OCI-LY7 (cell line): Measurements from ENCODE around the gene CMPK2. TPM values are rescaled to one million over a fixed set of nuclear protein-coding genes. Genes with fewer than 3 reads are reported as not detected.

Experiments
- BruUV-seq: library from RNA; stranded (reverse); fragments of 400-500 nt; replicated peaks from 2 replicates; lab custom pipeline; 2021; lab: Mats Ljungman, UMichigan
- CTCF ChIA-PET: fragments of 300-600 bp; sonication (Branson Sonifier 250); formaldehyde crosslinking; loops from one replicate; lab custom pipeline; 2022; ENCODE audit warnings: antibody characterized with exemption; ENCODE audit not compliant: unreplicated experiment; lab: Charles Lee
- POLR2A ChIA-PET: fragments of 300-600 bp; sonication (Branson Sonifier 250); formaldehyde crosslinking; loops from one replicate; lab custom pipeline; 2022; ENCODE audit warnings: antibody characterized with exemption; lab: Charles Lee
- DNase-seq: peaks from one replicate; pipeline ENCODE4 v3.0.0-alpha.2; 2015; ENCODE audit warnings: low spot score
- H2AFZ ChIP-seq: fragments of 200-600 bp; sonication (generic), shearing (Covaris generic); 2 replicates; pipeline ENCODE4 v1.6.1; 2014; ENCODE audit warnings: mild to moderate bottlenecking, antibody characterized with exemption, low read length, moderate library complexity
- H3K27ac ChIP-seq: fragments of 200-600 bp; sonication (generic); 2 replicates; pipeline ENCODE4 v1.5.1; 2014; ENCODE audit warnings: mixed run types, low read depth, mild to moderate bottlenecking, moderate library complexity, low read length, inconsistent platforms; ENCODE audit not compliant: poor library complexity, severe bottlenecking
- H3K36me3 ChIP-seq: fragments of 200-600 bp; sonication (generic); 2 replicates; pipeline ENCODE4 v1.6.1; 2014; ENCODE audit warnings: mild to moderate bottlenecking, antibody characterized with exemption, low read length, moderate library complexity, mixed read lengths; ENCODE audit not compliant: insufficient read depth
- H3K4me1 ChIP-seq: fragments of 200-600 bp; sonication (generic); 2 replicates; pipeline ENCODE4 v1.5.1; 2014; ENCODE audit warnings: mild to moderate bottlenecking, low read length; ENCODE audit not compliant: insufficient read depth, poor library complexity, severe bottlenecking
- H3K4me2 ChIP-seq: fragments of 200-600 bp; sonication (generic); 2 replicates; pipeline ENCODE4 v1.6.1; 2014; ENCODE audit warnings: mild to moderate bottlenecking, low read length
- H3K4me3 ChIP-seq: fragments of 200-600 bp; sonication (generic); 2 replicates; pipeline ENCODE4 v1.5.1; 2014; ENCODE audit warnings: mild to moderate bottlenecking, low read depth, low read length; ENCODE audit not compliant: poor library complexity, severe bottlenecking
- H3K79me2 ChIP-seq: fragments of 200-600 bp; sonication (generic); 2 replicates; pipeline ENCODE4 v1.6.1; 2016; ENCODE audit warnings: low read depth, mild to moderate bottlenecking, low read length, moderate library complexity, mixed read lengths; ENCODE audit not compliant: insufficient read depth
- H3K9me2 ChIP-seq: fragments of 200-600 bp; sonication (generic); 2 replicates; pipeline ENCODE4 v1.6.1; 2016; ENCODE audit warnings: mild to moderate bottlenecking, low read length, mixed read lengths; ENCODE audit not compliant: insufficient read depth
- H3K9me3 ChIP-seq: fragments of 200-600 bp; sonication (generic); 2 replicates; pipeline ENCODE4 v1.6.1; 2014; ENCODE audit warnings: mild to moderate bottlenecking, mixed run types, low read length, mixed read lengths
- H4K20me1 ChIP-seq: fragments of 200-600 bp; sonication (generic); 2 replicates; pipeline ENCODE4 v1.6.1; 2014; ENCODE audit warnings: mild to moderate bottlenecking, antibody characterized with exemption, low read length, moderate library complexity, mixed read lengths; ENCODE audit not compliant: insufficient read depth
- EZH2phosphoT487 ChIP-seq: fragments of 200-600 bp; sonication (generic); IDR thresholded peaks from 2 replicates; pipeline ENCODE4 v1.6.1; 2018; ENCODE audit warnings: low read depth, borderline replicate concordance, mild to moderate bottlenecking, mixed run types, antibody characterized with exemption, low read length, moderate library complexity, mixed read lengths
- intact Hi-C: fragments of 100-400 bp; cut with micrococcal nuclease; formaldehyde crosslinking; loops from one replicate; pipeline ENCODE4 v1.10.0; 2022; ENCODE audit not compliant: unreplicated experiment
- total RNA-seq, 2 experiments: library from RNA; depleted of rRNA in 1 of 2; stranded (reverse); fragments of >200 nt in 1 of 2; shearing (Covaris generic) in 1 of 2; gene quantifications; 2 replicates each; pipeline ENCODE4 v1.2.3, GENCODE V29; 2014 to 2022
- TF ChIP-seq, protein P1 (sequence below): fragments of 200-600 bp; sonication (generic); conservative IDR thresholded peaks from 2 replicates; pipeline ENCODE4 v1.5.1; 2014; ENCODE audit warnings: mild to moderate bottlenecking, antibody characterized with exemption, low read length, moderate library complexity, mixed read lengths

Gene CMPK2
- total RNA-seq, 2 experiments from 2014 or later = 0.99 TPM; not detected in 1

DNA sequence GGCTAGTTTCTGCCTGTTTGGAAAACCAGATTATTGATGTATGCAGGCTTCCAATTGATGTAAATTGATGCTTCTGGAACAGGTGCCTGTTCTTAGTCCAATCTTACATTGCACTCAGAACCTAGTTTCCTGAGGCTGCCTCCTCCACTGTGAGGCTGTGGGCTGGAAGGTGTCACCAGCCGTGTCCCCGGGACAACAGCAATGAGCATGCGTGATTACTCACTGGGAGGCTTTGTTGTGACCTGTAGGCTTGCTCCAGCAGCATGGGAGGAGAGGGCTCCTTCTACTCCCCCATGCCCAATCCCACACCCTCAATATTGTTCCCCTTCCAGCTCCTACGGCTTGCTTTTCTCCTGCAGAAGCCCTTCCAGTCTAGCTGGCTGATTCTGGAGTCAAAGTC, 23.0 kb upstream of the CMPK2 start:
- no TSS peak for BruUV-seq
- Histone ChIP-seq H3K4me1 (no peaks in the 10 kb centered on the region), H4K20me1 (no peaks in the 10 kb centered on the region), H3K79me2 (no peaks in the 10 kb centered on the region), H3K4me3 (no peak overlapping the region), H3K9me2 (no peaks in the 10 kb centered on the region), H3K9me3 (no peaks in the 10 kb centered on the region), H3K27ac (no peak overlapping the region), H2AFZ (no peak overlapping the region), H3K4me2 (no peak overlapping the region), H3K36me3 (no peaks in the 10 kb centered on the region)
- ChIA-PET CTCF (no interaction called here), POLR2A (no interaction called here)
- intact Hi-C loops = no loop called here
- TF ChIP-seq, protein P1, sequence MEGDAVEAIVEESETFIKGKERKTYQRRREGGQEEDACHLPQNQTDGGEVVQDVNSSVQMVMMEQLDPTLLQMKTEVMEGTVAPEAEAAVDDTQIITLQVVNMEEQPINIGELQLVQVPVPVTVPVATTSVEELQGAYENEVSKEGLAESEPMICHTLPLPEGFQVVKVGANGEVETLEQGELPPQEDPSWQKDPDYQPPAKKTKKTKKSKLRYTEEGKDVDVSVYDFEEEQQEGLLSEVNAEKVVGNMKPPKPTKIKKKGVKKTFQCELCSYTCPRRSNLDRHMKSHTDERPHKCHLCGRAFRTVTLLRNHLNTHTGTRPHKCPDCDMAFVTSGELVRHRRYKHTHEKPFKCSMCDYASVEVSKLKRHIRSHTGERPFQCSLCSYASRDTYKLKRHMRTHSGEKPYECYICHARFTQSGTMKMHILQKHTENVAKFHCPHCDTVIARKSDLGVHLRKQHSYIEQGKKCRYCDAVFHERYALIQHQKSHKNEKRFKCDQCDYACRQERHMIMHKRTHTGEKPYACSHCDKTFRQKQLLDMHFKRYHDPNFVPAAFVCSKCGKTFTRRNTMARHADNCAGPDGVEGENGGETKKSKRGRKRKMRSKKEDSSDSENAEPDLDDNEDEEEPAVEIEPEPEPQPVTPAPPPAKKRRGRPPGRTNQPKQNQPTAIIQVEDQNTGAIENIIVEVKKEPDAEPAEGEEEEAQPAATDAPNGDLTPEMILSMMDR = no peak
- no peak for TF ChIP-seq EZH2phosphoT487
- DNase-seq = no peak

- DNase-seq = no peak
- H3K4me3 ChIP-seq = no peak overlapping the region
- intact Hi-C loops = no loop called here
- H3K9me2 ChIP-seq = no peaks in the 10 kb centered on the region
- H4K20me1 ChIP-seq = no peaks in the 10 kb centered on the region
- no peak overlapping the region for H2AFZ ChIP-seq
- TF ChIP-seq, protein P1 = no peak
- TF ChIP-seq EZH2phosphoT487 = no peak
- ChIA-PET POLR2A (interaction anchor here (0.6 to 0.9 kb wide), 4 partner anchors 10 to 402 kb away, joined by 3 to 4 read pairs (median 3); partner anchors contain the start of gene RSAD2), CTCF (interaction anchor here (0.7 kb wide), 1 partner anchor 211 kb away, joined by 3 read pairs; no protein-coding TSS in a partner anchor)
- H3K4me2 ChIP-seq = no peak overlapping the region
- BruUV-seq = no TSS peak
- no peaks in the 10 kb centered on the region for H3K36me3 ChIP-seq
- H3K9me3 ChIP-seq = no peaks in the 10 kb centered on the region
- H3K79me2 ChIP-seq = no peaks in the 10 kb centered on the region
- no peak overlapping the region for H3K27ac ChIP-seq
- H3K4me1 ChIP-seq = no peaks in the 10 kb centered on the region
Observed at GRCh38 chr2:6887751-6888192, 22.1 kb upstream of the CMPK2 start.

DNA sequence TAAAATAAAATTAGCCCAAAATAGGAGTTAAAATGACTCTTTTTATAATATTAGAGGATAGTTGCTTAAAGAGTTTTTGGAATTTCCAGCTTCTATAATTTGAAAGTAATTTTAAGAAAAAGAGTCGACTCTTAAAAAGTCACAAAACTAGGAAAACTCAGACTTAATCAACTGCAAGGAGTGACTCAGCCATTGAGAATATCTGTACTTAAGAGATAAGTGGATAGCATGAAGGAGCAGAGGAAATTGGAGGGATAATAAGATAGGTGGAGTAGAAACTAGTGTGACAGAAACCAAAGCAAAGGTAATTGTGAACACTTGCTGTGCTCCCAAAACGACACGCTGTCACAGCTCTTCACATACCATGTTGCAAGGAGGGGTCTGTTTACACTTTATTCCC, 20.3 kb upstream of the CMPK2 start:
- Histone ChIP-seq H2AFZ (no peak overlapping the region), H3K4me3 (no peak overlapping the region), H3K4me2 (no peak overlapping the region), H3K9me2 (no peaks in the 10 kb centered on the region), H3K36me3 (no peaks in the 10 kb centered on the region), H3K9me3 (no peaks in the 10 kb centered on the region), H4K20me1 (no peaks in the 10 kb centered on the region), H3K4me1 (no peaks in the 10 kb centered on the region), H3K79me2 (no peaks in the 10 kb centered on the region), H3K27ac (no peak overlapping the region)
- CTCF ChIA-PET = no interaction called here
- no peak for DNase-seq
- intact Hi-C loops = no loop called here
- BruUV-seq = no TSS peak
- TF ChIP-seq, protein P1 = no peak
- TF ChIP-seq EZH2phosphoT487 = no peak
- POLR2A ChIA-PET = no interaction called here
